GM18867 (cell line): ENCODE measurements around the gene HSD17B12.

Experiments used
- ATAC-seq: cut with Tn5 transposase; IDR thresholded peaks from one replicate; pipeline ENCODE4 v1.9.1; 2021; ENCODE audit warnings: mild to moderate bottlenecking, moderate library complexity; ENCODE audit not compliant: unreplicated experiment

HSD17B12 gene

GRCh38 chr11:43797337-43797736 lies 116.8 kb downstream of the HSD17B12 start:
- ATAC-seq = no peak

GRCh38 chr11:43797866-43798265 lies 117.3 kb downstream of the HSD17B12 start:
- no peak for ATAC-seq

- ATAC-seq = no peak
Observed at GRCh38 chr11:43802509-43802908, 122.0 kb downstream of the HSD17B12 start.

DNA sequence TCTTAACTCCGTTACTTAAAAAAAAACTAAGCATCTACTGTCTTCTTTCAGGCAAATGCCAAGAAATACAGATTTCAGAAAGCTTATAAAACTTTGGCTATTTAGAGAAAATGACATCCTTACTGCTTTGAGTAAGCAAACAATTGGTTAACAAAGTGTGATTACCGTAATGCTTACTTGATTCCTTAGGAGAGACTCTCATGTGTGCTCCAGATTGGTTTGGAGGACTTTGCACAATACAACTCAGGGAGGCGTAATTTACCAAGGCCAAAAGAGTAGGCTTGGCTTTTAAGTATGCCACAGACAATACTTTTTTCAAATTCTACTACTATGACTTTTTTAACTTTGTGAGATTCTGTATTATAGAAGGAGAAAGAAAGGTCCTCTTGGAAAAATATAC lies 123.2 kb downstream of the HSD17B12 start:
- no peak for ATAC-seq

DNA sequence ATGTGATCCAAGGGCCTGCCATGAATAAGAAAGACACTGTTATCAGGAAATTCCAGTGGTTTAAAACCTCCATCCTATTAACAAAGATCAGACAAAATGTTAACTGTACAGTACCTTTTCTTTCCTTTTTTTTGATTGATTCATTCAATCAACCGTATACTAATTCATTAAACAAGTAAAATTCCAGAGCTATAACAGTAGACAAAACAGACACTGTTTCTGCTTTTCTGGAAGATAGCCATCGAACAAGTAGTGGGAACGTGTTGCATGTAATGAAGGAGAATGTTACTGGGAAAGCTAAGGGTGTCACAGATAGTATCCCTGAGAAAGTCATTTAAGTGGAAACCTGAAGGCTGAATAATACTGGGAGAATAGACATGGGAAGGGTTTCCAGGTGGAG lies 126.4 kb downstream of the HSD17B12 start:
- no peak for ATAC-seq

- ATAC-seq = no peak
Observed at GRCh38 chr11:43810929-43811596, 130.5 kb downstream of the HSD17B12 start.

DNA sequence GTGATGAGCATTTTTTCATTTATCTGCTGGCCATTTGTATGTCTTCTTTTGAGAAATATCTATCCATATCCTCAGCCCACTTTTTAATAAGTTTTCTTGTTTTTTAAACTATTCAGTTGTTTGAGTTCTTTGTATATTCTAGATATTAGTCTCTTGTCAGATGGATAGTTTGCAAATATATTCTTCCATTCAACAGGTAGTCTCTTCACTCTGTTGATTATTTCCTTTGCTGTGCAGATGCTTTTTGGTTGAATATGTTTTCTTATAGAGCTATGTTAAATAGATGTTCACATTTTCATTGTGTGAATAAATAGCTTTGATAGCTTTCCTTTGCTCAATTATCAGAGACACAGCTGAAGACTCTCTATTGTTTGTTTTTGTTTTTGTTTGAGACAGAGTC lies 131.9 kb downstream of the HSD17B12 start:
- no peak for ATAC-seq

DNA sequence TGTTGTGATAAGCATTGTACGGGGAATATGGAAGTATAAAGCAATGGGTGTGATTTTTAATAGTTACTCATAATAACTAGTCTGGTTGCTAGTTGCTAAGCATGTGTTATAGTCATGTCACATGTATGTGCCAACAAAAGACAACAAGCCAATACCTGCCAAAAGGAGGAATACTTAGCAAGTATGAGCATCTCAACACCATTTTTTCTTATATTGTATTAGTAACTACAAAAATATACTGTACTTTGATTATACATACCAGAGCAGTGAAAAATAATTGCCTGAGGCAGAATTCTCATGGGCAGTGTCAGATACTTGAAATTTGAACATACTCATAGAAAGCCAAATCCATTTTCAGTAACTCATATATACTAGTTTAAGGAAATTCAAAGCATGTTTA lies 137.7 kb downstream of the HSD17B12 start:
- no peak for ATAC-seq

DNA sequence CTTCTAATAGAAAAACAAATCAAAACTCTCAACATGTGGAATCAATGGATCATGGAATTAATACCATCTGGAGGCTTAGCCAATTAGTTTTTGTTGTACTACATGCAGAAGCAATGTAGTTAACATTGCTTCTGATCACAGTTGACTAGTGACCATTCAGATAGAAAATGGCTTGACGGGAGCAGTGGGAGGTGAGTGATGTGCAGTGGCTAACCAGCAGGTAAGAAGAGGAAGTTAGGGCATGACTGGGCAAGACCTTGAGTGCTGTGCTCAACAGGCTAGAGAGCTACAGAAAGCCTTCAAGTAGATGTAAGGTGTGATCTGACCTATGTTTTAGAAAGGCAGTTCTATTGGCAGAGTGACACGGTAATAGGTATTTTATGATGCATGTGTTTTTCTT lies 139.4 kb downstream of the HSD17B12 start:
- peak; percentile 73 for ATAC-seq

DNA sequence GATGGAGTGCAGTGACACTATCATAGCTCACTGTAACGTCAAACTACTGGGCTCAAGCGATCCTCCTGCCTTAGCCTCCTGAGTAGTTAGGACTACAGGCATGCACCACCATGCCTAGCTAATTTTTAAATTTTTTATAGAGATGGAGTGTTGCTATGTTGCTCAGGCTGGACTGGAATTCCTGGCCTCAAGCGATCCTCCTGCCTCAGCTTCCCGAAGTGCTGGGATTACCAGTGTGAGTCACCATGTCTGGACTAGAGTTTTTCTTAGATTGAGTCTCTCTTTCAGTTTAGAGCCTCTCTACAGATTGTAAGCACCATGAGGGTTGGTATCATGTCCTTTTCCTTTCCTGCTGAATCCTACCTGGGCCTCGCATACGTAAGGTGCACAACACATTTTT lies 142.8 kb downstream of the HSD17B12 start:
- ATAC-seq = no peak

DNA sequence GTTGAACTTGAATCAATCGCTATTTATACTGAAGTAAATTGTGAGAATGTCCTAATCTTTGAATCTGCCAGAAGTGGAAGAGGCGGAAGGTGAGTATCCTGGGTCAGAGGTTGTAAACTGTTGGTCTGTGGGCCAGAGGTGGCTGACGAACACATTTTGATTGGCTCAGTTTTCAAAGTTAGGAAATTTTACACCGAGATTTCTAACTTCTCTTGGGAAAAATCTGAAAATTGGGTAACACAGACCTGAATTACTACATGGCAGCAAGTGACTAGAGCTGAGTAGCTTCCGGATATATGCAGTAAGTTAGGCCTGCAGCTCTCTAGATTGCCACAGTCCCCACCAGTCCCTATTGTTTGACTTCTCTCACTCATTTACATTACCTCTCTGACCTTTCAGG lies 143.3 kb downstream of the HSD17B12 start:
- ATAC-seq = no peak

DNA sequence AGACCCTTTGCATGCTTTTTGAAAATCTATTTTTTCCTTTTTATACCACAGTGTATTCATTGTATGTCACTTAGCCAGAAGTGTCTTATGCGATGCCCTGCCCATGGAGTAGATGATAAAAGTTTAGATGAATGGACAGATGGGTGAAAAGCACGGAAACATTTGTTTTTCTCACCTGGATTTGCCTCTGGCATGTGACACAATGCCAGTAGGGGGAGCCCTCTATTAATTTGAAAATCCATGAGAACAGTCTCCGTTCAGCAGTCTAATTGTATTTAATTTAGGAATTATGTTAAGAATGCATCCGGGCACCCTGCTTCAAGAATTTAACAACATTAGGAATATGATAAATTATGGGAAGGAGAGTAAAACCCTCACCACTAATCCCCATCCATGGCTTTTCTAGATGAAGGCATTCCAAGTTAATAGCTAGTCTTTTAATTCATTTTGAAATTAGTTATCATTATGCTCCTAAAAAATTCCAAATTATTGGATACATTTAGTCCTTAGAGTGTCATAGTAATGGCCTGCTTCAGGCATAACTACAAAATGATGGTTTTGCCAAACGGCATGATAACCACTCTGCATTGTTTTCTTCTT lies 144.8 kb downstream of the HSD17B12 start:
- no peak for ATAC-seq

DNA sequence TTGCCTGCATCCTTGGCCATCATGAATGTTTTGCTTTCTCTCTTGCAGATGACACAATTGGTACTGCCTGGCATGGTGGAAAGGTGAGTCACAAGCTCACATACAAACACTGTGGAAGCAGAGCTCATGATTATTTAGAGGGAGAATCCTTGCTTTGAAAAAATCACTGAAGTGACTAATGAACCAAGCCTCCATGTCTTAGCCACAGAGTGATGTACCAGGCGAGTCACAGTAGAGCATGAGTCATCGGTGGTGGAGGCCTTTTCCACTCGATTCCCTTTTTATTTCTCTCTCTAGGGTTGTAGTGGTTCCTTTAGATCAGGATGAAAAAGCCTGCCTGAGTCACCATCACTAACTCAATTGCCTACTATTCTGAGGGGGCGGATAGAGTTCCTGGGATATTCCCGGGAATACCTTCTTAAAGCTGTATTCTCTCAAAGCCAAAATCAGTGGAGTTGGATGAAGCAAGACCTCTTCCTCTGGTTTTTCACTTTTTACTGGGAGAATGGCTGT lies 150.4 kb downstream of the HSD17B12 start:
- ATAC-seq = no peak

GRCh38 chr11:43832536-43832935 lies 152.0 kb downstream of the HSD17B12 start:
- no peak for ATAC-seq

- no peak for ATAC-seq
Observed at GRCh38 chr11:43833657-43834073, 153.1 kb downstream of the HSD17B12 start.

GRCh38 chr11:43834286-43834685 lies 153.7 kb downstream of the HSD17B12 start:
- no peak for ATAC-seq

GRCh38 chr11:43835104-43835503 lies 154.6 kb downstream of the HSD17B12 start:
- ATAC-seq = no peak

DNA sequence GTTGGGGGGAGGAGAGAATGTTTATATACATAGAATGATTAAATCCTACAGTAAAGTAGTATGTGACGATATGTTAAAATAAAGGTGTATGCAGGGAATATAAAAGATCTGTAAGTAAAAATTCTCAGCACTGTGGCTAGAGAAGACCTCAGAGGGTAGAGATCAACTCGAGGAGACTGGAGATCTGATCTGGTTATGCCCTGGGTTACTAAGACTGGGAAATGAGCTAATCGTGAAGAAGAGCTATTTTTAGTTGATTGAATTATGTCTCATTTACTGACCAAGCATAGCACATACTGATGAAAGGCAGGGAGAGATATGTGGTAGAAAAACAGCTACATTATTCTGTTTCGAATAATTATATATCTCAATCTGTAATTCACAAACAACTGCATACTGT lies 157.3 kb downstream of the HSD17B12 start:
- no peak for ATAC-seq

DNA sequence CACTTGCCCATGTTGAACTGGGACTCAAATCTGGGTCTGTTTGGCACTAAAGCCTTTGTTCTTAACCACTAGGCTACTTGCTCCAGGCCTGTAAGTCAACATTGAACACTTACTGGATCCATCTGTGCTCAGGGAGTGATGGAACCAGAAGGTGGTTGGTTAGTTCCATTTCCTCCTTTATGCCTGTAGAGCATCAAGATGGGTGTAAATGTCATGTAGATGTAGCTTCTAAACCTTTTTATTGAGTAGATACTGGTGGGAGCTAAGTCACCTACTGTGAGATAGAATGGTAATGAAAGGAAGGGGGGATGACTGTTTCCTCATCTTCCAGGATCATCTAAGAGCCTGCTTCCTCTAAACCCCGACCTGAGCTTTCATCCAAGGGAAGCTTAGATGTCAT lies 161.5 kb downstream of the HSD17B12 start:
- ATAC-seq = no peak

GRCh38 chr11:43845816-43846215 lies 165.3 kb downstream of the HSD17B12 start:
- ATAC-seq = no peak

- peak; percentile 83 for ATAC-seq
Observed at GRCh38 chr11:43852057-43852636, 171.6 kb downstream of the HSD17B12 start.

DNA sequence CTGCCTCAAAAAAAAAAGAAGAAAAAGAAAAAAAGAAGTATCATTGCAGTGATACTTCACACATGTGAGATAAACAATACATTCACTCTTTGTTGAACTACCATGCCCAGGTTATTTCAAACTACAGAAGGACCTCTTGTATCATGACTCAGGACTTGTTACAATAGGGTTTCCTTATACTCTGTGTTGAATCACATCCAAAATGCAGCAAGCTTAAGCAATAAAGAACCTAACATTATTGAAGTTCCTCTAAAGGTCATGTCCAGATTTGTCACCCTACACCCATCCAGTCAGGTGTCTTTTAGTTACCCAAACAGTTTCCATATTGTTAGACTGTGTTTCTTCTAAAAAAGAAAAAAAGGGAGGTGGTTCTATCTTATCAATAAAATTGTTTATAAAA lies 173.2 kb downstream of the HSD17B12 start:
- ATAC-seq = no peak
